GM19438 (cell line): ENCODE data around the gene NINJ2.
A peak's percentile ranks its signal among the peaks of the same experiment; 100 is the strongest.
"Not testable (repeated sequence)": the region's sequence is repeated elsewhere in the genome, so short reads cannot be mapped to it uniquely, and the experiment has no call there.

Experiments used
- ATAC-seq: cut with Tn5 transposase; IDR thresholded peaks from one replicate; pipeline ENCODE4 v1.9.1; 2021; ENCODE audit warnings: low read depth; ENCODE audit not compliant: unreplicated experiment

Gene NINJ2

DNA sequence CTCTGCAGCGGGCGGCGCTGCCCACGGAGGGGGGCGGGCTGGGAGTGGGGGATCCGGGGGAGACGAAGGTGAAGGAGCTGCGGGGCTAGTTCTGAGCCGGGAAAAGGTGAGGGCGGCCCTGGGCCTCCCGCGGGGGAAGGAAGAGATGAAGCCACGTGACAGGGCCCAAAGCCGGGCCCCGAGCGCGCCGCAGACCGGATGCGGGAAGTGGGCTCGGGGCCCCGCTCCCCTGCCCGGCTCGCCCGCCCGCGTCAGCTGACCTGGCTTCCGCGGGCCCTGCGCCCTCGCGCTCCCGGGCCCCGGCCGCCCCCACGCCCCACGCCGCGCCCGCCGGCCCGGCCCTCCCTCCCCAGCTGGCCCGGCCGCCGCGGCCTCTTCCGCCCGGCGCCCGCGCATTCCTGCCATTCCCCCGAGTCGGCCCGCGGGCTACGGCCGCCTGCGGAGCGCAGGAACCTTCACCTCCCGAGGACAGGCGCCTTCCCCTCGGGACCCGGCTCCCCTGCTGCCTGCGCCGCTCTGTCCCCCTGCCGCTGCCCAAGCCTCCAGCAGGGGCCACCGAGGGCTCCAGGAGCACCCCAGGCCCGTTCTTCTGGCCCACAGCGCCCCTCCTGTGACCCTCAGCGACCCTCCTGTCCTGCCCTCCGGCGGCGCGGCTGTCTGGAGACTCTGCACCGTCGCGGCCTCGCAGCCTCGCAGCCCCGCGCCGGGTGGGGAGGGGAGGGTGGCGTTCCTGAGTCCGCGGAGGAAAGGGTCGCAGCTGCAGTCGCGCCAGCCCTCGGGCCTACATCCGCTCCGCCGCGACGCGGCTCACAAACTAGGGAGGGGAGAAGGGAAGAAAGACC lies 20.4 kb downstream of the NINJ2 start:
- peak; percentile 62 for ATAC-seq

DNA sequence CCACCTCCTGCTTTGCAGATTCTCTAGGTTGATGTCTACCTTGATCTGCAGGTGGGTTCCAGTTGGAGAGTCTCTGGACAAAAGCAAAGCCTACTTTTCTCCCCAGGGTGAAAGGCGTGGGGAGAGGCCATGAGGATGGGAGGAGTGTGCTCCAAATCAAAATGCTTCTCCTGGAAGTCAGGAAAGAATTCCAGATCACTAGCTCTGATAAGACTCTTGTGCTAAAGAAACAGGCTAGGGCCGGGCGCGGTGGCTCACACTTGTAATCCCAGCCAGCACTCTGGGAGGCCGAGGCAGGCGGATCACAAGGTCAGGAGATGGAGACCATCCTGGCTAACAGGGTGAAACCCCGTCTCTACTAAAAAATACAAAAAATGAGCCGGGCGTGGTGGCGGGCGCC lies 21.9 kb downstream of the NINJ2 start:
- not testable (repeated sequence) for ATAC-seq

DNA sequence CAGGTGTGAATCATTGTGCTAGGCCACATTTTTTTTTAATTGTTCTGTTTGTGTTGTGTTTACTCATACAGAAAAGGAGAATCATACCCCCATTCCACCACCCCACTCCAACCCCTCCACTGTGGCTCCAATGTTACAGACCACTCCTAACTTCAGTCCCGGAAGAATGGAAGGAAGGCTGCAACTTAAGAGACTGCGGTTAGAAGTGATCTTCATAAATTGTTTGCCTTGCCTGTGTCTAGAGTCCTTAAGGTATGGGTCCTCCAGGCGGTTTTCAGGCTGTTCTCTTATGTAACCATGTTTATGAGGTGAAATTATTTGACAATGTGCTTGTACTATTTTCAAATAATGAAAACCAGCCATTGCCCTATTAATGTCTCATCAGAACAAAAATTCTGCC lies 22.5 kb downstream of the NINJ2 start:
- ATAC-seq = no peak

DNA sequence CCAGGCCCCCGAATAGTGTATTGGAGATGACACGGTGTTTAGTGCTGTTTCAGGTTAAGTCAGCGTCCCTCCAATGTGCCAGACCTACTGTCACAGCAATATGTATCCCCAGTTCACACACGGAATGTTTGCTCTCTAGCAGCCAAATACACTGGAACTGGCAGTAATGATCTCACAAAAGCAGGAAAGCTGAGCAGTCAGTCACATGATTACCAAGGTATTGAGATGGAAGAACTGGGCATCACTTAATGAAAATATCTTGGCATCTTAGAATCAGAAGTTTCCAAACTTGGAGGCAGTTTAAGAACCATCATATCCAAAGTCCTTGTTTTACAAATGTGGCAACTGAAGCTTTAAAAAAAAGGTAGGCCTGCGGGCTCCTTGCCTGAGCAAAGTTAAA lies 23.3 kb downstream of the NINJ2 start:
- ATAC-seq = no peak

DNA sequence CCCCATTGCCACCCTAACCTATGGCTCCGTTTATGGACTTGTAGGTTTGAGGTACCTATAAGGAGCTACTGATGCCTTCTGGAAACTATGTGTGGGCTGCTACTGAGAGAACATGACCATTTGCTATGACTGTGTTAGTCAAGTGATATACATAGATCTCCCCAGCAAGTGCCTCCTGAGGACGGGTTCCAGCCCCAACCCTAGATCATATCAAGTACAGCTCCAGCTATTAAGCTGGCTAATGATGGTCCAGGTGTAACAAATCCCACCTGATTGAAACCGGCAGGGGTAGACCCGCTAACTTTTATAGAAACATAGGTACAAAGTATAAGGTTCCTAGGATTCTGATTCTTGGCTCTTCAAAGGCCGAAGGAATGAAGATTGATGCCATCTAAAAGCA lies 23.7 kb downstream of the NINJ2 start:
- no peak for ATAC-seq

DNA sequence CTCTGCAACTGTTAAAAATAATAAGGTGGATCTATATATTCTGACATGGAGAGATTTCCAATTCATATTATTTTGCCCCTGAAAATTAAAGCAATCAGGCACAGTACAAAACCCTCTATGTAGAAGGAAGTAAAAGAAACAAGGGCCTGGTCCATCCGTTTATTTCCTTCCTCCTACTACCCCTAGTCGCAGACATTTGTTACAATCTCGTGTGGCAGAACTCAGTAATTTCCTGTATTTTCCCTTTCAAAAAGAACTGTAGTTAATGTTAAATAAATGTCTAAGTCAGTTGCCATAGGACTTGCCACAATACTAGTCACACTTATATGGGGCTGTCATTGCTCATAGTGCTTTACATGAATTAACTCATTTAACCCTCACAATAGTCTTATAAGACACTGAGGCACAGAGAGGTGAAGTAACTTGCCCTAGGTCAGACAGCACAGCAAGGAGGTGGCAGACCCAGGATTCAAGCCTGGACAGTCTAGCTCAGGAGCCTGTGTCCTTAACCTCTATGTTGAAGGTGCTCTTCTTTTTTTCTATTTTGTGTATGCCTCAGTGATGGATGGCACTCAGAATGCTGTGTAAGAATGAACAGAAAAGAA lies 24.2 kb downstream of the NINJ2 start:
- no peak for ATAC-seq

DNA sequence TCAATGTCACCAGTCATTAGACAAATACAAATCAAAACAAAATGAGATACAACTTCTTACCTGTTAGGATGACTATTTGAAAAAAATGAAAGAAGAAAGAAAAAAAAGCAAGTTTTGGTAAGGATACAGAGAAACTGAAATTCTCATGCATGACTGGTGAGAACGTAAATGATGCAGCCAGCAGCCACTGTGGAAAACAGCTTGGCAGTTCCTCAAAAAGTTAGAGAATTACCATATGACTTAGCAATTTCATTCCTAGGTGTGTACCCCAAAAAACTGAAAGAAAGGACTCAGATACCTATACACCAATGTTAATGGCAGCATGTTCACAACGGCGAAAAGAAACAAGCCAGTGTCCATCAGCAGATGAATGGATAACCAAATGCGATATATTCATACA lies 26.6 kb downstream of the NINJ2 start:
- no peak for ATAC-seq

DNA sequence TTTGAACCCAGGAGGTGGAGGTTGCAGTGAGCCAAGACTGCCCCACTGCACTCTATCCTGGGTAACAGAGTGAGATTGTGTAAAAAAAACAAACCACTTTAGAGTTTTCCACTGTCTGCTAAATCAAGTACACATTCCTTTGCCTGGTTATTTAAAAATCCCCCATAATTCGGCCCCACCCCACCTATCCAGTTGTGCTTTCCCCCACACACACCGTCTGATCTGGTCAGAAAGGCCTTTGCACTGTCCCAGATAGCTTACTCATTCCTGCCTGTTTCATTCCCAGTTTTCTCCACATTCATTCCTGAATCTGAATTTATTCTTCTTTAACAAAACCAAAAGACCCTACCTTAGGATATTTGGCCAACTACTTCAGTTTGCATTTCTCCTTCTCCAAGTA lies 29.5 kb downstream of the NINJ2 start:
- ATAC-seq = no peak

DNA sequence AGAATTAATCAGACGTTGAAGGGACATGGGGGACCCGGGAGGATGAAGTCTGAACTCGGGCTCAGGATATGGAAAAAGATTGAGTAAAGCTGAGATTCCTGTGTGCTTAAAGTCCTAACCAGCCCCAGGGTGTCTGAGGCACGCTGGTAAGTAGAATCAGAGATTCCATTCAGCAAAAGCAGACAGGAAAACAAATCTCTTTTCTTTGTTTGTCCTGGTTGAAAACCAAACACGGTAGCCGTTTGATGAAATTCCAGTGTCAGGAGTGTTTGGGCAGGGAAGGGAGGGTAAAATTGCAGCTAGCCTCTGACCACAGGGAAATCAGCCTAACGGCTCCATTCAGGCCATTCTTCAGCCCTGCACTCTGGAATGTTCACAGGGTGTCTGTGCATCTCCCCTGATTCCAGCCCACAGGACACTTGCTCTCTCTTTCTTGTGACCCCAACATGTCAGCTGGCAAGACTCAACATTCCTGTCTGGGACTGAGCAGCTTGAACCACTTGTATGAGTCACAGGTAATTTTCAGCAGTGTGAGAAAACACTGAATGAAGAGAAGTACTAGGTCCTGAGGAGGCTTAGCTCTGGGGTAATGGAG lies 31.0 kb downstream of the NINJ2 start:
- ATAC-seq = no peak

DNA sequence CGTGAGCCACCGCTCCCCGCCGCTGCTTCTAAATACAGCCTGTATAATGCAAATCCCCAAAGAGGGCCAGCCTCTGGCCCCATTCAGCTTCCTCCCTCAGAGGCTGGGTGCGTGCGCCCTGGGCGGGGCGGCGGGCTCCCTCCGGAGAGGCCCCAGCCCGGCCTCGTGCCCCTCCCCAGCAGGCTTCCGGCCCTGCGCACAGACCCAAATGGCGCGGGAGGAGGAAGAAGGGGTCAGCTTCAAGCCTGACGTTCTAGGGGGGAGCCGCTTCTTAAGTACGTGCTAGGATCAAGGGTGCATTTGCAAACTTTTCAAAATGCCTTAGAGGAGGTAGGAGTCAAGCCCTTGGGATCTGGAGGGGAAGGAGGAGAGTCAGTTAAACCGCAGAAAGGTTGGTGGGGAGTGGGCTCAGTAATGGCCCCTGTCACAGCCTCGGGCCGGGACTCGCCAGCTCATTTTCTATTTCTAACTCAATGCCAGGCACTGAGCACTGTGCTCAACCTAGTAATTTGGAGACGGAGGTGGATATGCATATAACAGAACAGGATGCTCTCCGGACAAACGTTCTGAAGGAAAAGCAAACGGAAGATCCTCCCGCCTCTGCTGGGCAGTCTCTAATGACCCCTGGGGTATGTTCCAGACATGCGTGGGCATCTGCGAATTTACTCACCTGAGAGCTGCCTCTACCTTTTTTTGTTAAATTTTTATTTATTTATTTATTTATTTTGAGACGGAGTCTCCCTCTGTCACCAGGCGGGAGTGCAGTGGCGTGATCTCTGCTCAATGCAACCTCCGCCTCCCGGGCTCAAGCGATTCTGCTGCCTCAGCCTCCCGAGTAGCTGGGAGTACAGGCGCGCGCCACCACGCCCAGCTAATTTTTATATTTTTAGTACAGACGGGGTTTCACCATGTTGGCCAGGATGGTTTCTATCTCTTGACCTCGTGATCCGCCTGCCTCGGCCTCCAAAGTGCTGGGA lies 32.3 kb downstream of the NINJ2 start:
- peak; percentile 93 for ATAC-seq

DNA sequence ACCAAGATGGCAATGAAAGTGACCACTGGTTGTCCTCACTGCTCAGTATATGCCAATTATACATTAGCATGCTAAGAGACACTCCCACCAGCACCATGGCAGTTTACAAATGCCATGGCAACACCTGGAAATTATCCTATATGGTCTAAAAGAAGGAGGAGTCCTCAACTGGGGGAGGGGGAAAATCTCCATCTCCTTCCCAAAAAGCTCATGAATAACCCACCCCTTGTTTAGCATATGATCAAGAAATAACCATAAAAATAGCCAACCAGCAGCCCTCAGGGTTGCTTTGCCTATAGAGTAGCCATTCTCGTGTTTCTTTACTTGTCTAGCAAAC lies 34.5 kb downstream of the NINJ2 start:
- ATAC-seq = not testable (repeated sequence)

DNA sequence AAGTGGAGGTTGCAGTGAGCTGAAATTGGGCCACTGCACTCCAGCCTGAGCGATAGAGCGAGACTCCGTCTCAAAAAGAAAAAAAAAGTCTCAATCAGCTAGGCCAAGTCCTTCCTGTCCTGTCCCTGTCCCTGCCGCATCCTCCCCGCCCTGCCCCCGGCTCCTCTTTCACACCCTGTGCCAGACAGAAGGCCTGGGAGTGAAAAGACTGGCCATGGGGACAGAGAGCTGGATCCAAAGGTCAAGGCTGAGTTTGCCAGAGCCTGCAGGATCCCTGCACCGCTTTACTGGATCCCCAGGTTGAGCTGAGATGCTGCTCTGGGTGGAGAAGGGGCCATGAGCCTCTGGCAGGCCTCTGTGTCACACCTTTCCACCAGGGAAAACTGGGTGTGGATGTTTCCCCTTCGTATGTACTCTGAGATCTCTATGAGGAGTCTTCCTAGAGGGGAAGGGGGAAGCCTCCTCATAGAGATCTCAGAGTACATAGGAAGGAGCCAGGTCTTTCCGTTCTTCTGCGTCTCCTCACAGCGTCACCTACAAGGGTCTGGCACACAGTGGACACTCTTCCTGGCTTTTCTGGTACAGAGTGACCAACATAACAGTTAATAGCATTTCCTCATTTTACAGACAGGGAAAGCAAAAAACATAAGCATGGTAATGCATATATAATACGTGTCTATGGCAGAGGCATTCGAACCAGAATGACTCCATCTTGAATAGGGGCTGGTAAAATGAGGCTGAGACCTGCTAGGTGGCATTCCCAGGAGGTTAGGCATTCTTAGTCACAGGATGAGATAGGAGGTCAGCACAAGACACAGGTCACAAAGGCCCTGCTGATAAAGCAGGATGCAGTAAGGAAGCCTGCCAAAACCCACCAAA lies 35.1 kb downstream of the NINJ2 start:
- no peak for ATAC-seq

DNA sequence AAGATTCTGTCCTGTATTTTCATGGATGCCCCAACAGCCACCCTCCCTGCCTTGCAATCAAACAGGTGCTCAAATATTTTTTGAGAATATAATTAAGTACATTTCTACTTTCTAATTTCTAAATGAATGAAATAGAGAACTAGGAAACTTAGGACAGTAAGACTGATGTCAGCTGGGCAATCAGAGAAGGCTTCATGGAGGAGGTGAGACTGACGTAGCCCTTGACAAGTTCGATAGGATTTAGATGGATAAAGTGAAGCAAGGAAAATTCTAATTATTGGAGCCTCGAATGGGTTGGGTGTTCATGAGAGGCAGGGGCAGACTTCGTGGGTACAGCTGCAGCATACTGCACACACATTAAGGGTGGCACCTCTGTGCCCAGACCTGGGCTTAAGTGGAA lies 36.0 kb downstream of the NINJ2 start:
- no peak for ATAC-seq

DNA sequence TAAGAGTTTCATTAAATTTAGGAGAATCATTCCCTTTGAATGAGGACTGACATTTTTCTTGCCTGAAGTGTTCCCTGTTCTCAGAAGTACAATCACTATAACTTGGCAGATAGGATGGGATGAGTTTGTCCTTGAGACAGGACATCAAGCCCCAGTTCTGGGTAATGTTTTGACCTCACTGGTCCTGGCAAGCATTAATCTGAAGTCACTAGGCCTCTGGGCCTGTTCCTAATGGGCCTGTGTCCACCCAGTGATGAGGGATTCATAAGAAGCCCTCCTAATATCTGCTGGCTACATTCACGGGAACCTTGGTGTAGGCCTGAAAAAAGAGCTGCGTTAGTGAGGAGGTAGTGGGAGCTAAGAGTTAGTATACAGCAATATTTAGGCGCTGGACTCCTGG lies 37.2 kb downstream of the NINJ2 start:
- no peak for ATAC-seq

DNA sequence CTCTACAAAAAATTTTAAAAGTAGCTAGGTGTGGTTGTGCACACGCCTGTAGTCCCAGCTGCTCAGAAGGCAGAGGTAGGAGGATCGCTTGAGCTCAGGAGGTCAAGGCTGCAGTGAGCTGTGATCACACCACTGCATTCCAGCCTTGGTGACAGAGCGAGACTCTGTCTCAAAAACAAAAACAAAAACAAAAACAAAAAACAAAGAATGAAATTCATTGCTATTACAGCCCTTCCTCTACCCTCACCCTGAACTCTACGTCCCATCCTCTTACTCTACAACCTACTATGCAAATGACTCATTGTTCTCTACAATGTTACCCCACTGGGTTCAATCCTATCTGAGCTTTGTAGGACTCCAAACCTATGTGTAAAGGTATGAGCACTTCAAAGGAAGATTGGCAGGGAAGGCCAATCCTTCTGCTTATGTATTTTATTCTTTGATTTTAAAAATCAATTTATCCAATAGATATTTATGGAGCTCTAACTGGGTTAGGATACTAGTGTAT lies 39.3 kb downstream of the NINJ2 start:
- ATAC-seq = no peak

DNA sequence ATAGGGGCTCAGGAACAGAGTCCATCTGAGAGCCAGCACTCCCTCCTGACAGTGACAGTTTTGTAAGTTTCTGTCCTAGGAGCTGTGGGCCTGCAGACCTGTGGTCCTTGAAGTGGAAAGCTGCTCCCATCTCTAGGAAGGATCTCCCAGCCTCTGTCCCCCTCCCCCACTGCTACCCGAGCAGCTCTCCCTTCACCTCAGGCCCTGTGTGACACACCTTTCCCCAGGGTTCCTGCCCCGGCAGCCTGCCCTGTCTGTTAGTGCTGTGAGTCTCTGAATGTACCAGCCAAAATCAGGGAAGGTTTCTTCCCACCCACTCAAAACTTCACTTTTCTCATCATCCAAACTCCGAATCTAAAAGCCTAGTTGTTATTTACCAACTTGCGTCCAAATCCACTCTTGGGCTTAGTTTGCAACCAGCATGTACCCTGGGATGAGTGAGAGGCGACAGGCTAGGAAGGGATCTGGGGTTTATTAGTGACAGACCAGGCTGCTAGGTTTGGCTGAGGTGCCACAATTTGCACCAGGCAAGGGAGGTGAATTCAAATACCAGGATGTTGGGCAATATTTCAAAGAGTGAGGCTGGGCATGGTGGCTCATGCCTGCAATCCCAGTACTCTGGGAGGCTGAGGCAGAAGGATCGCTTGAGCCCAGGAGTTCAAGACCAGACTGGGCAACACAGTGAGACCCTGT lies 39.9 kb downstream of the NINJ2 start:
- no peak for ATAC-seq

DNA sequence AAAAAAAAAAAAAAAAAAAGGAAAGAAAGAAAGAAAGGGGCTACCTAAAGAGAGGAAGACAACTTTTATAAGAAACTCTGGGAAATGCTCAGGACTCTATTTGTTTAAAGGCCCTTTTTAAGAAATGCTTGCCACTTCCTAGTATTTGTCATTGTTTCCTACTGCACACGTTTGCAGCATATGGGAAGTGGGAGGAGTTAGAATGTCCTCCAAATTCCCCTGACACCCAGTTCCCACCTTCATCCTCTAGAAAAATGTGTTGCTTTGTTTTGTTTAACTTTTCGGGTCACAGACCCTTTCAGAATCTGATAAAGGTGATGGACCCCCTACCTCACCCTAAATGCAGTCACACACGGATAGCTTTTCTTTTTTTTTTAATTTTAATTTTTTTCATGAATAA lies 40.8 kb downstream of the NINJ2 start:
- no peak for ATAC-seq

DNA sequence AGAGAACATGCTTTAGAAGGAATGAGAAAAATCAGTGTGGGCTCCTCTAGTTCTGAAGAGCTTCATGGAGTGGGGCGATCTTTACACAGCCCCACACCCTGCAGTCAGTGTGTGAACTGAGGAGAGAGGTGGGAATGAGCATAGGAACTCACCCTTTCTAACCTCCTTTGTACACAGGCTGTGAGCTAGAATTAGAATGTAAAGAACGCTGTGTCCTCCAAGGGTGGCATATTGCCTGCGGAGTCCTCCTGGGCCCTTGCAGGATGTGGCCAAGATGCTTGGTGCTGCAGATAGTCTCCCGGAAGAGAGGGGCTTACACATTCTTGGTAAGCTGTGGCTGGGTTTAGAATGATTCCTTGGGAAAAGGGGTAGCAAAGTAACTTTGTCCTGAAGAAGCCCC lies 43.9 kb downstream of the NINJ2 start:
- no peak for ATAC-seq

DNA sequence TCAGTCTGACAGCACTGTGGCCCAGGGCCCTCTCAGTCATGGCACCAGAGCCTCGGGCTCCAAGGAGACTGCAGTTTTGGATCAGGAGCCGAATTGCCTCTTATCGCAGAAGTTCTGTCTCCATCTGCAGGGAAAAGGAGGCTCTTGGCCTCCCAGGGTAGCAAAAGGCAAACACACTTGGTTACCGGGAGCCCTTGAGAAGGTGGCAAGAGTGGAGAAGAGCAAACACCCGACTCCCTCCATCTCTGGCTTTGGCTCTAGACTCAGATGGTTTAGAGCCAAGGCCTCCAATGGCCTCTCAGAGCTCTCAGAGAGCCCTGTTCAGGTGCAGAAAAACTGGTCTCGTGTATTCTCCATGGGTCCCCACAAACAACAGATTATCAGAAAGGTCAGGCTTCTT lies 44.6 kb downstream of the NINJ2 start:
- no peak for ATAC-seq
